Adipocyte (in vitro differentiated cells): Measurements from ENCODE around the gene SLC25A1.

ENCODE experiments used
- DNase-seq: peaks from one replicate; pipeline ENCODE4 v3.0.0-alpha.2; 2015; ENCODE audit warnings: low read depth
- H3K27me3 ChIP-seq: replicated peaks from 2 replicates; pipeline ENCODE4 v1.7.0; 2013; ENCODE audit warnings: mild to moderate bottlenecking, low read length, moderate library complexity; ENCODE audit not compliant: control insufficient read depth, insufficient read depth
- H3K36me3 ChIP-seq: 2 replicates; pipeline ENCODE4 v1.7.0; 2013; ENCODE audit warnings: low read length, mild to moderate bottlenecking, moderate library complexity; ENCODE audit not compliant: control insufficient read depth, insufficient read depth, severe bottlenecking
- H3K4me1 ChIP-seq: 2 replicates; pipeline ENCODE4 v1.7.0; 2013; ENCODE audit warnings: mild to moderate bottlenecking, low read length, moderate library complexity; ENCODE audit not compliant: control insufficient read depth, insufficient read depth
- H3K4me3 ChIP-seq: 2 replicates; pipeline ENCODE4 v1.7.0; 2013; ENCODE audit warnings: mild to moderate bottlenecking, low read length, moderate library complexity
- H3K9ac ChIP-seq: 2 replicates; pipeline ENCODE4 v1.7.0; 2013; ENCODE audit warnings: mild to moderate bottlenecking, low read length, moderate library complexity
- H3K9me3 ChIP-seq: 2 replicates; pipeline ENCODE4 v1.7.0; 2013; ENCODE audit warnings: mild to moderate bottlenecking, low read length, moderate library complexity; ENCODE audit not compliant: control insufficient read depth

The SLC25A1 gene

GRCh38 chr22:19194766-19195536 is 16.4 kb upstream of the SLC25A1 start:
- H3K36me3 ChIP-seq = peaks cover 83% of the 10 kb centered on the region
- no peaks in the 10 kb centered on the region for H3K4me1 ChIP-seq
- no peak overlapping the region for H3K9ac ChIP-seq
- H3K4me3 ChIP-seq = no peak overlapping the region
- H3K9me3 ChIP-seq = no peaks in the 10 kb centered on the region
- no peaks in the 10 kb centered on the region for H3K27me3 ChIP-seq
- no peak for DNase-seq

- H3K9ac ChIP-seq = no peak overlapping the region
- H3K27me3 ChIP-seq = no peaks in the 10 kb centered on the region
- no peaks in the 10 kb centered on the region for H3K9me3 ChIP-seq
- no peak overlapping the region for H3K4me3 ChIP-seq
- H3K36me3 ChIP-seq = peaks cover 82% of the 10 kb centered on the region
- DNase-seq = no peak
- H3K4me1 ChIP-seq = no peaks in the 10 kb centered on the region
Observed at GRCh38 chr22:19193879-19194278, 15.3 kb upstream of the SLC25A1 start.

- Histone ChIP-seq H3K27me3 (no peaks in the 10 kb centered on the region), H3K4me3 (no peak overlapping the region), H3K4me1 (peaks cover 4% of the 10 kb centered on the region), H3K9ac (no peak overlapping the region), H3K36me3 (peaks cover 54% of the 10 kb centered on the region), H3K9me3 (no peaks in the 10 kb centered on the region)
- DNase-seq = no peak
Observed at GRCh38 chr22:19187716-19188563, 9.4 kb upstream of the SLC25A1 start.

- peaks cover 9% of the 10 kb centered on the region for H3K4me1 ChIP-seq
- H3K4me3 ChIP-seq = no peak overlapping the region
- DNase-seq = no peak
- H3K9ac ChIP-seq = peak overlapping the region; percentile 16
- peaks cover 46% of the 10 kb centered on the region for H3K36me3 ChIP-seq
- H3K9me3 ChIP-seq = no peaks in the 10 kb centered on the region
- no peaks in the 10 kb centered on the region for H3K27me3 ChIP-seq
Observed at GRCh38 chr22:19184276-19184997, 5.9 kb upstream of the SLC25A1 start.

GRCh38 chr22:19183216-19183615 is 4.7 kb upstream of the SLC25A1 start:
- DNase-seq = no peak
- H3K9me3 ChIP-seq = no peaks in the 10 kb centered on the region
- no peaks in the 10 kb centered on the region for H3K27me3 ChIP-seq
- peaks cover 13% of the 10 kb centered on the region for H3K4me1 ChIP-seq
- H3K36me3 ChIP-seq = peaks cover 38% of the 10 kb centered on the region
- H3K4me3 ChIP-seq = no peak overlapping the region
- no peak overlapping the region for H3K9ac ChIP-seq

GRCh38 chr22:19182472-19183157 is 4.1 kb upstream of the SLC25A1 start:
- H3K27me3 ChIP-seq = no peaks in the 10 kb centered on the region
- H3K9ac ChIP-seq = no peak overlapping the region
- H3K4me3 ChIP-seq = no peak overlapping the region
- peaks cover 13% of the 10 kb centered on the region for H3K4me1 ChIP-seq
- no peak for DNase-seq
- H3K36me3 ChIP-seq = peaks cover 33% of the 10 kb centered on the region
- H3K9me3 ChIP-seq = no peaks in the 10 kb centered on the region

GRCh38 chr22:19181786-19182471 is 3.4 kb upstream of the SLC25A1 start:
- Histone ChIP-seq H3K36me3 (peaks cover 30% of the 10 kb centered on the region), H3K27me3 (no peaks in the 10 kb centered on the region), H3K4me3 (no peak overlapping the region), H3K9me3 (no peaks in the 10 kb centered on the region), H3K4me1 (peaks cover 16% of the 10 kb centered on the region), H3K9ac (no peak overlapping the region)
- DNase-seq = no peak

GRCh38 chr22:19180740-19181410 is 2.3 kb upstream of the SLC25A1 start:
- DNase-seq = no peak
- peak overlapping the region; percentile 1 for H3K9ac ChIP-seq
- H3K36me3 ChIP-seq = peaks cover 36% of the 10 kb centered on the region
- H3K9me3 ChIP-seq = no peaks in the 10 kb centered on the region
- H3K27me3 ChIP-seq = no peaks in the 10 kb centered on the region
- H3K4me1 ChIP-seq = peaks cover 26% of the 10 kb centered on the region
- H3K4me3 ChIP-seq = no peak overlapping the region

GRCh38 chr22:19180234-19180633 is 1.7 kb upstream of the SLC25A1 start:
- Histone ChIP-seq H3K4me3 (no peak overlapping the region), H3K36me3 (peaks cover 38% of the 10 kb centered on the region), H3K4me1 (peaks cover 33% of the 10 kb centered on the region), H3K9me3 (no peaks in the 10 kb centered on the region), H3K27me3 (no peaks in the 10 kb centered on the region), H3K9ac (peak overlapping the region; percentile 1)
- no peak for DNase-seq

GRCh38 chr22:19179497-19180048 is 1.0 kb upstream of the SLC25A1 start:
- peak; percentile 89 for DNase-seq
- peak overlapping the region; percentile 78 for H3K4me3 ChIP-seq

More at GRCh38 chr22:19179497-19180048, 1.0 kb upstream of the SLC25A1 start:
- H3K27me3 ChIP-seq = no peaks in the 10 kb centered on the region
- peaks cover 39% of the 10 kb centered on the region for H3K36me3 ChIP-seq
- H3K9ac ChIP-seq = peak overlapping the region; percentile 87
- H3K9me3 ChIP-seq = no peaks in the 10 kb centered on the region
- H3K4me1 ChIP-seq = peaks cover 35% of the 10 kb centered on the region
